ENCODE results near the gene KRTAP19-6. TPM values are rescaled to one million over a fixed set of nuclear protein-coding genes. Genes with fewer than 3 reads are reported as not detected.

Gene KRTAP19-6
- total RNA-seq, 1 donor from 2014 or later = not detected

Other genes starting within 250 kb of the KRTAP19-6 start
- not detected in 2 replicates for gene KRTAP26-1, start 221.5 kb downstream of the KRTAP19-6 start, total RNA-seq
- gene KRTAP27-1, start 204.2 kb downstream of the KRTAP19-6 start, total RNA-seq = not detected in 2 replicates
- gene KRTAP23-1, start 193.3 kb downstream of the KRTAP19-6 start, total RNA-seq = not detected in 2 replicates
- gene KRTAP13-2, start 169.6 kb downstream of the KRTAP19-6 start, total RNA-seq = not detected in 2 replicates
- gene KRTAP13-1, start 145.8 kb downstream of the KRTAP19-6 start, total RNA-seq = not detected in 2 replicates
- not detected in 2 replicates for gene KRTAP13-3, start 115.9 kb downstream of the KRTAP19-6 start, total RNA-seq
- gene KRTAP13-4, start 111.6 kb downstream of the KRTAP19-6 start, total RNA-seq = not detected in 2 replicates
- not detected in 2 replicates for gene KRTAP15-1, start 101.6 kb downstream of the KRTAP19-6 start, total RNA-seq
- gene KRTAP19-1, start 61.5 kb downstream of the KRTAP19-6 start, total RNA-seq = not detected in 2 replicates
- not detected in 2 replicates for gene KRTAP19-2, start 54.4 kb downstream of the KRTAP19-6 start, total RNA-seq
- not detected in 2 replicates for gene KRTAP19-3, start 49.9 kb downstream of the KRTAP19-6 start, total RNA-seq
- not detected in 2 replicates for gene KRTAP19-4, start 44.7 kb downstream of the KRTAP19-6 start, total RNA-seq
- gene KRTAP19-5, start 39.7 kb downstream of the KRTAP19-6 start, total RNA-seq = not detected in 2 replicates
- gene KRTAP19-7, start 19.4 kb upstream of the KRTAP19-6 start, total RNA-seq = not detected in 2 replicates
- not detected in 2 replicates for gene KRTAP22-2, start 48.5 kb upstream of the KRTAP19-6 start, total RNA-seq
- not detected in 2 replicates for gene KRTAP6-3, start 50.6 kb upstream of the KRTAP19-6 start, total RNA-seq
- gene KRTAP6-2, start 57.0 kb upstream of the KRTAP19-6 start, total RNA-seq = not detected in 2 replicates
- not detected in 2 replicates for gene KRTAP22-1, start 59.2 kb upstream of the KRTAP19-6 start, total RNA-seq
- not detected in 2 replicates for gene KRTAP6-1, start 72.1 kb upstream of the KRTAP19-6 start, total RNA-seq
- gene KRTAP20-1, start 74.6 kb upstream of the KRTAP19-6 start, total RNA-seq = not detected in 2 replicates
- not detected in 2 replicates for gene KRTAP20-4, start 78.8 kb upstream of the KRTAP19-6 start, total RNA-seq
- gene KRTAP20-2, start 93.3 kb upstream of the KRTAP19-6 start, total RNA-seq = not detected in 2 replicates
- not detected in 2 replicates for gene KRTAP20-3, start 101.0 kb upstream of the KRTAP19-6 start, total RNA-seq
- not detected in 2 replicates for gene KRTAP21-3, start 176.9 kb upstream of the KRTAP19-6 start, total RNA-seq
- gene KRTAP21-2, start 205.4 kb upstream of the KRTAP19-6 start, total RNA-seq = not detected in 2 replicates
- gene KRTAP21-1, start 213.6 kb upstream of the KRTAP19-6 start, total RNA-seq = not detected in 2 replicates

Measured in T-helper 2 cell treated with Interferon-gamma antibody and Interleukin-4, amounts not matched to agents 100 ng/mL and 5 ng/mL, for 36 hours (primary cell).